Measurements from ENCODE around the gene RNF152.

The RNF152 gene

GRCh38 chr18:61803393-61803792, 89.4 kb downstream of the RNF152 start:
- Histone ChIP-seq H3K36me3 (ENCODE audit: control insufficient read depth in 2 of 2, insufficient read depth in 1 of 2, low read length in 2 of 2) (no peaks in the 10 kb centered on the region), H3K4me1 (ENCODE audit: control insufficient read depth, insufficient read depth, low read length) (no peaks in the 10 kb centered on the region; the same call in 1 of the 2 replicates), H3K9me3 (ENCODE audit: control insufficient read depth, insufficient read depth, low read depth, low read length) (no peaks in the 10 kb centered on the region), H3K4me3 (ENCODE audit: low read depth, low read length) (no peak overlapping the region), H3K27ac (ENCODE audit: extremely low read depth, low read depth, low read length) (no peak overlapping the region)
- TF ChIP-seq ZNF354C (tag by site-specific recombination; IDR thresholded peaks at IDR 0.05; ENCODE audit: borderline replicate concordance, low read depth): no peak
- TF ChIP-seq ZNF311 (tag by site-specific recombination; IDR thresholded peaks at IDR 0.05; ENCODE audit: borderline replicate concordance): no peak
- TF ChIP-seq ZNF792 (tag by site-specific recombination; IDR thresholded peaks at IDR 0.05): no peak
- TF ChIP-seq ZNF785 (tag by site-specific recombination; IDR thresholded peaks at IDR 0.05): no peak
- TF ChIP-seq ZNF473 (tag by site-specific recombination; IDR thresholded peaks at IDR 0.05): no peak
- TF ChIP-seq ZNF837 (tag by site-specific recombination; IDR thresholded peaks at IDR 0.05): no peak
- TF ChIP-seq ZNF518A (tag by site-specific recombination; conservative IDR thresholded peaks at IDR 0.05; ENCODE audit: low read depth): no peak
- TF ChIP-seq ZNF341 (tag by site-specific recombination; IDR thresholded peaks at IDR 0.05; ENCODE audit: low read depth): no peak
- ChIA-PET POLR2A (no interaction called here), CTCF (interaction anchor here (0.6 kb wide), 1 partner anchor 20 kb away, joined by 3 read pairs; no protein-coding TSS in a partner anchor)

GRCh38 chr18:61797696-61798590, 94.9 kb downstream of the RNF152 start:
- no peak overlapping the region for H3K27ac ChIP-seq (ENCODE audit: extremely low read depth, low read depth, low read length)
- H3K4me1 ChIP-seq (ENCODE audit: control insufficient read depth, insufficient read depth, low read length): peaks cover 6% of the 10 kb centered on the region
- POLR2A ChIA-PET: no interaction called here
- CTCF ChIA-PET: interaction anchor here (0.6 kb wide), 1 partner anchor 30 kb away, joined by 3 read pairs; no protein-coding TSS in a partner anchor
- TF ChIP-seq INSM2 (tag by site-specific recombination; IDR thresholded peaks at IDR 0.05) (no peak), ZNF366 (tag by site-specific recombination; conservative IDR thresholded peaks at IDR 0.05) (no peak), ZSCAN30 (tag by site-specific recombination; IDR thresholded peaks at IDR 0.05) (no peak), ZNF311 (tag by site-specific recombination; IDR thresholded peaks at IDR 0.05; ENCODE audit: borderline replicate concordance) (no peak)
- H3K4me3 ChIP-seq (ENCODE audit: low read depth, low read length): no peak overlapping the region
- no peaks in the 10 kb centered on the region for H3K36me3 ChIP-seq (ENCODE audit: control insufficient read depth in 2 of 2, insufficient read depth in 1 of 2, low read length in 2 of 2)
- no peaks in the 10 kb centered on the region for H3K9me3 ChIP-seq (ENCODE audit: control insufficient read depth, insufficient read depth, low read depth, low read length)

- POLR2A ChIA-PET: no interaction called here
- H3K4me3 ChIP-seq (ENCODE audit: low read depth, low read length): no peak overlapping the region
- no peaks in the 10 kb centered on the region for H3K36me3 ChIP-seq (ENCODE audit: control insufficient read depth in 2 of 2, insufficient read depth in 1 of 2, low read length in 2 of 2)
- CTCF ChIA-PET: interaction anchor here (0.6 kb wide), 1 partner anchor 9 kb away, joined by 3 read pairs; no protein-coding TSS in a partner anchor
- no peak overlapping the region for H3K27ac ChIP-seq (ENCODE audit: extremely low read depth, low read depth, low read length)
- H3K9me3 ChIP-seq (ENCODE audit: control insufficient read depth, insufficient read depth, low read depth, low read length): no peaks in the 10 kb centered on the region
- H3K4me1 ChIP-seq (ENCODE audit: control insufficient read depth, insufficient read depth, low read length): no peaks in the 10 kb centered on the region
- TF ChIP-seq ZNF792 (tag by site-specific recombination; IDR thresholded peaks at IDR 0.05) (no peak), ZNF280D (tag by site-specific recombination; IDR thresholded peaks at IDR 0.05) (no peak), ZIC2 (tag by site-specific recombination; IDR thresholded peaks at IDR 0.05) (no peak), ZNF416 (tag by site-specific recombination; IDR thresholded peaks at IDR 0.05) (no peak), ZBTB20 (tag by site-specific recombination; IDR thresholded peaks at IDR 0.05) (no peak), ZNF501 (tag by site-specific recombination; IDR thresholded peaks at IDR 0.05) (no peak), BCL11A (tag by site-specific recombination; IDR thresholded peaks at IDR 0.05; ENCODE audit: low read depth) (no peak), GLIS1 (tag by site-specific recombination; IDR thresholded peaks at IDR 0.05) (no peak), ZNF133 (tag by site-specific recombination; IDR thresholded peaks at IDR 0.05) (no peak), ZNF211 (tag by site-specific recombination; IDR thresholded peaks at IDR 0.05; ENCODE audit: low read depth) (no peak)
These were observed 101.8 kb downstream of the RNF152 start for GRCh38 chr18:61791031-61791430.

Data from HEK293 (cell line).